Progenitor cell of endocrine pancreas (in vitro differentiated cells): Measurements from ENCODE around the gene CTRL. TPM values are rescaled to one million over a fixed set of nuclear protein-coding genes. Genes with fewer than 3 reads are reported as not detected.
A peak's percentile ranks its signal among the peaks of the same experiment; 100 is the strongest.

Experiments
- DNase-seq: peaks from one replicate; pipeline ENCODE4 v3.0.0; 2021; ENCODE audit warnings: low spot score; ENCODE audit not compliant: unreplicated experiment
- H3K27ac Mint-ChIP-seq: 2 replicates; pipeline ENCODE4 v1.8.0; 2021; ENCODE audit warnings: mild to moderate bottlenecking, moderate library complexity, mixed read lengths
- H3K27me3 Mint-ChIP-seq: 2 replicates; pipeline ENCODE4 v1.8.0; 2021; ENCODE audit warnings: mixed read lengths
- H3K36me3 Mint-ChIP-seq: 2 replicates; pipeline ENCODE4 v1.8.0; 2022; ENCODE audit warnings: mixed read lengths; ENCODE audit not compliant: insufficient read depth
- H3K4me1 Mint-ChIP-seq: 2 replicates; pipeline ENCODE4 v1.8.0; 2021; ENCODE audit warnings: low read depth, mixed read lengths
- H3K4me3 Mint-ChIP-seq: 2 replicates; pipeline ENCODE4 v1.8.0; 2021; ENCODE audit warnings: low read depth, mild to moderate bottlenecking, moderate library complexity, mixed read lengths
- H3K9me3 Mint-ChIP-seq: 2 replicates; pipeline ENCODE4 v1.8.0; 2021; ENCODE audit warnings: low read depth, mixed read lengths
- CTCF ChIP-seq: fragments of 200-600 bp; sonication (generic); IDR thresholded peaks from one replicate; pipeline ENCODE4 v1.5.0; 2021; ENCODE audit warnings: antibody characterized with exemption, mild to moderate bottlenecking; ENCODE audit not compliant: unreplicated experiment
- total RNA-seq: library from RNA; stranded (reverse); gene quantifications from 2 replicates; pipeline ENCODE4 v1.2.1, GENCODE V29; 2021

CTRL gene
- total RNA-seq, 1 donor from 2014 or later = 0.57 TPM

- Mint-ChIP-seq H3K27ac (no peak overlapping the region), H3K36me3 (peaks cover 10% of the 10 kb centered on the region), H3K9me3 (no peaks in the 10 kb centered on the region), H3K27me3 (no peaks in the 10 kb centered on the region), H3K4me3 (no peak overlapping the region), H3K4me1 (peaks cover 24% of the 10 kb centered on the region)
- TF ChIP-seq CTCF = no peak
- DNase-seq = no peak
Measured at GRCh38 chr16:67963662-67964321, 32.1 kb upstream of the CTRL start.

DNA sequence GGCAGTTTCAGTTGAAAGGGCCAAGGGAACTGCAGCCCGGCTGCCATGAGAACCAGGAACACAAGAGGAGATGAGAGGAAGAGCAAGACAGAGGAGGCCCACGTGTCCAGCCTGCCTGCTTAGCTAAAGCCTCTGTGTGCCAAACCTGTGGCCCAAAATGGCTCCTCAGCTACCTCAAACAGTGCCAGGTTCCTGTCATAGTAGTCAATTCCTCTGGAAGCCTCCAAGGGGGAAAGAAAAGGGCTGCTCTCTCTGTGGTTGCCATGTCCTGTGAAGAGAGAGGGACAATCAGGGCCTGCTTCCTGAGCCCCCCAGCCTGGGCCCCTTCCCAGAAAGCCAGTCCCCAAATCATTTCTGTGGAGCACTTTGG, 31.6 kb upstream of the CTRL start:
- no peak for TF ChIP-seq CTCF
- H3K4me3 Mint-ChIP-seq = no peak overlapping the region
- H3K4me1 Mint-ChIP-seq = peaks cover 24% of the 10 kb centered on the region
- no peaks in the 10 kb centered on the region for H3K27me3 Mint-ChIP-seq
- H3K9me3 Mint-ChIP-seq = no peaks in the 10 kb centered on the region
- H3K27ac Mint-ChIP-seq = no peak overlapping the region
- no peak for DNase-seq
- peaks cover 14% of the 10 kb centered on the region for H3K36me3 Mint-ChIP-seq

GRCh38 chr16:67962135-67962534, 30.5 kb upstream of the CTRL start:
- no peaks in the 10 kb centered on the region for H3K27me3 Mint-ChIP-seq
- TF ChIP-seq CTCF = no peak
- H3K36me3 Mint-ChIP-seq = peaks cover 15% of the 10 kb centered on the region
- H3K4me3 Mint-ChIP-seq = no peak overlapping the region
- peak overlapping the region; percentile 33 for H3K27ac Mint-ChIP-seq
- peaks cover 18% of the 10 kb centered on the region for H3K4me1 Mint-ChIP-seq
- no peak for DNase-seq
- no peaks in the 10 kb centered on the region for H3K9me3 Mint-ChIP-seq

DNA sequence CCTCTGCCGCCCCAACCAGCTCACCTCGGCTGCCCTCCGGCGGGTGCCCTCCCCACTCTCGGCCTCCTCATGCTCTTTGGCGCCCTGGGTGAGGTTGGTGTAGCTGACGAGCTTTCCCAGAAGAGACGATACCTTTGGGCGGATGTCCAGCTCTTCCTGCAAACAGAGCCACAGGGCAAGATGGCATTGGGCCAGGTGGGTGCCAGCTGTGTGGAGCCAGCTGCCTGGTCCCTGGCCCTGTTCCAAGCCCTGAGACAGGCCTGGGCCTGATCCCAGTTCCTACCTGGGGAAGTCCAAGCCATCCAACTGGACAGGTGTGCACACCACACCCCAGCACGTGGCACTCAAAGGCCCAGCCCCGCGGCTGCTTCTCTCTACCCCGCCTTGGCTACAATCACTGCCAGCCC, 29.9 kb upstream of the CTRL start:
- H3K4me1 Mint-ChIP-seq = peaks cover 12% of the 10 kb centered on the region
- no peaks in the 10 kb centered on the region for H3K27me3 Mint-ChIP-seq
- peaks cover 15% of the 10 kb centered on the region for H3K36me3 Mint-ChIP-seq
- H3K27ac Mint-ChIP-seq = no peak overlapping the region
- H3K9me3 Mint-ChIP-seq = no peaks in the 10 kb centered on the region
- H3K4me3 Mint-ChIP-seq = no peak overlapping the region
- TF ChIP-seq CTCF = no peak
- no peak for DNase-seq

DNA sequence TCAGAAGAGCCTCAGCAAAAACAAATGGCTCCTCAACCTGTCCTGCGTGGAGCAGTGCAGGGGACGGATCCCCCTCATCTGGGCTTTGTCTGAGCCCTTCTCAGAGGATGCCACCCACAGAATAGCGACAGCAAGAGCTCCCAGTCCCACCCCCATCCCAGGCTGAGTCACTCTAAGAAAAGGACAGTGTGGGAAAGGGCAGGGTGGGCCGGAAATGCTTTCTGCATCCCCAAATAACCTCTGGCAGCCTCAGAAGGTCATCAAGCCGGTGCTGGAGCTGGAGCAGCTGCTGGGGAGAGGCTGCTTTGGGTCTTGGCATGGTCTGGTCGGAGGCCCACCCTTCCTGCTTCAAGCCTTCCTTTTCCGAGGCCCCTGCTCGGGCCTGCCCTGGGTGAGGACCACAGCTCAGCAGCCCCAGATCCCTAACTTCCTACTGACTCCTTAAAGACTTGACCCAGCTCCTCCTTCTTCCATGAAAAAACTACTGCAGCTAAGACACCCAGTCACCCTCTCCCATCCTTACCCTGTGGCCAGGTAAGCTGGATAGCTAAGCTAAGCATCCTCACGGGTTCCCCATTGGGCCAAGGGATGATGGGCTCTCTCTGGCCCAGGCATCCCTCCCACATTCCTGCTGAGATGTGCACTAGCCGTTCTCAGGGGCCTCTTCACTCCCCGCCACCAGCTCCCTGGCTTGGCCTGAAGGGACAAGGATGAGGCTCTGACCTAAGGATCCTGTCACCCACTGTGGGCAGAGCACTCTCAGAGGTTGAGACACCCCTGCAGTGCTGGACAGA, 28.1 kb upstream of the CTRL start:
- H3K4me1 Mint-ChIP-seq = no peaks in the 10 kb centered on the region
- no peak overlapping the region for H3K4me3 Mint-ChIP-seq
- no peaks in the 10 kb centered on the region for H3K27me3 Mint-ChIP-seq
- H3K9me3 Mint-ChIP-seq = no peaks in the 10 kb centered on the region
- no peak overlapping the region for H3K27ac Mint-ChIP-seq
- DNase-seq = no peak
- no peak for TF ChIP-seq CTCF
- H3K36me3 Mint-ChIP-seq = peaks cover 15% of the 10 kb centered on the region
